Adrenal gland (tissue), 5 donors: ENCODE measurements around the gene DLAT.

Experiments
- POLR2A ChIP-seq, 2 donors: fragments of 450-650 bp; IDR thresholded peaks; one replicate each; pipeline ENCODE4 v1.6.1; 2017; ENCODE audit warnings: antibody characterized with exemption in 2 of 2, mild to moderate bottlenecking in 2 of 2, moderate library complexity in 1 of 2
- TF ChIP-seq, protein P1 (sequence below), 6 experiments: fragments of 450-650 bp in 4 of 6; fragments of 200-600 bp in 2 of 6; sonication (generic) in 1 of 6; IDR thresholded peaks; 1 replicate in 5 of 6; 2 replicates in 1 of 6; pipeline versions ENCODE4 v1.5.1 to v1.8.0; 2016 to 2021; ENCODE audit warnings: antibody characterized with exemption in 6 of 6, mild to moderate bottlenecking in 2 of 6, moderate library complexity in 1 of 6
- donor health status: DM: no; HTN: no; CAD: no.

DNA sequence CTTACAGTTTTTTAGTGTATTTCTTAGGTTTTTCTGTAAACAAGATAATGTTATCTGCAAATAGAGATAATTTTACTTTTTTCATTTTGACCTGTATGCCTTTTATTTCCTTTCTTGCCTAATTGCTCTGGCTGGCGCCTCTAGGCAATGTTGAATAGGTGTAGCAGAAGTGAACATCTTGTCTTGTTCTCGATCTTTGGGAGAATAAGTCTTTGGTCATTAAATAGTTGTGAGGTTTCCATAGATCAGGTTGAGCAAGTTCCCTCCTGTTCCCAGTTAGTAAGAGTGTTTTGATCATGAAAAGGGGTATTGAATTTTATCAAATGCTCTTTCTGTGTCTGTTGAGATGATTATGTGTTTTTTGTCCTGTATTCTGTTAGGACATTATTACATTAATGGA is 24.6 kb downstream of the DLAT start:
- TF ChIP-seq POLR2A (IDR thresholded peaks at IDR 0.05), result no peak
- TF ChIP-seq, protein P1, sequence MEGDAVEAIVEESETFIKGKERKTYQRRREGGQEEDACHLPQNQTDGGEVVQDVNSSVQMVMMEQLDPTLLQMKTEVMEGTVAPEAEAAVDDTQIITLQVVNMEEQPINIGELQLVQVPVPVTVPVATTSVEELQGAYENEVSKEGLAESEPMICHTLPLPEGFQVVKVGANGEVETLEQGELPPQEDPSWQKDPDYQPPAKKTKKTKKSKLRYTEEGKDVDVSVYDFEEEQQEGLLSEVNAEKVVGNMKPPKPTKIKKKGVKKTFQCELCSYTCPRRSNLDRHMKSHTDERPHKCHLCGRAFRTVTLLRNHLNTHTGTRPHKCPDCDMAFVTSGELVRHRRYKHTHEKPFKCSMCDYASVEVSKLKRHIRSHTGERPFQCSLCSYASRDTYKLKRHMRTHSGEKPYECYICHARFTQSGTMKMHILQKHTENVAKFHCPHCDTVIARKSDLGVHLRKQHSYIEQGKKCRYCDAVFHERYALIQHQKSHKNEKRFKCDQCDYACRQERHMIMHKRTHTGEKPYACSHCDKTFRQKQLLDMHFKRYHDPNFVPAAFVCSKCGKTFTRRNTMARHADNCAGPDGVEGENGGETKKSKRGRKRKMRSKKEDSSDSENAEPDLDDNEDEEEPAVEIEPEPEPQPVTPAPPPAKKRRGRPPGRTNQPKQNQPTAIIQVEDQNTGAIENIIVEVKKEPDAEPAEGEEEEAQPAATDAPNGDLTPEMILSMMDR (IDR thresholded peaks at IDR 0.05), result no peak
